ENCODE measurements around the gene HMX1. TPM values are rescaled to one million over a fixed set of nuclear protein-coding genes. Genes with fewer than 3 reads are reported as not detected.

HMX1 gene
- total and polyA plus RNA-seq, 2 experiments from 2014 or later, result 0.69 TPM; not detected in 1

- Histone ChIP-seq H3K36me3 (ENCODE audit: insufficient read depth) (no peaks in the 10 kb centered on the region), H3K27me3 (ENCODE audit: insufficient read depth) (no peaks in the 10 kb centered on the region), H3K79me2 (replicated peaks; ENCODE audit: insufficient read depth) (no peaks in the 10 kb centered on the region), H3F3A (replicated peaks; ENCODE audit: low read depth) (no peaks in the 10 kb centered on the region), H3K27ac (ENCODE audit: low read depth) (no peak overlapping the region), H3K4me3 (no peak overlapping the region), H4K20me1 (replicated peaks; ENCODE audit: insufficient read depth) (no peaks in the 10 kb centered on the region), H3K4me1 (ENCODE audit: insufficient read depth) (no peaks in the 10 kb centered on the region), H2AFZ (no peak overlapping the region), H3K4me2 (no peak overlapping the region), H3K9me2 (ENCODE audit: insufficient read depth) (no peaks in the 10 kb centered on the region)
- ATAC-seq, result no peak
- Mint-ChIP-seq H3K27ac (no peak overlapping the region), H3K4me1 (no peaks in the 10 kb centered on the region), H3K4me3 (no peak overlapping the region), H3K9me3 (peaks cover 8% of the 10 kb centered on the region; the same call in 2 of the 3 replicates), H3K36me3 (ENCODE audit: low read depth) (no peaks in the 10 kb centered on the region), H3K27me3 (ENCODE audit: insufficient read depth, low read depth, poor library complexity) (peaks cover 13% of the 10 kb centered on the region)
- TF ChIP-seq EZH2 (IDR thresholded peaks at IDR 0.05; ENCODE audit: low read depth, unreplicated experiment), result no peak
- no peak for TF ChIP-seq EZH2phosphoT487 (IDR thresholded peaks at IDR 0.05; ENCODE audit: unreplicated experiment)
- no peak for TF ChIP-seq STAT1 (IDR thresholded peaks at IDR 0.05; ENCODE audit: unreplicated experiment)
- TF ChIP-seq CREB1 (CRISPR knock-in tag; IDR thresholded peaks at IDR 0.05; ENCODE audit: low read depth), result no peak
- TF ChIP-seq POLR2AphosphoS5 (IDR thresholded peaks at IDR 0.05; ENCODE audit: low read depth), result no peak
- no peak for TF ChIP-seq ZNF462 (CRISPR knock-in tag; IDR thresholded peaks at IDR 0.05)
- no peak for TF ChIP-seq JUNB (IDR thresholded peaks at IDR 0.05; ENCODE audit: unreplicated experiment)
- TF ChIP-seq ETS1 (IDR thresholded peaks at IDR 0.05), result no peak
- TF ChIP-seq NANOG (IDR thresholded peaks at IDR 0.05; ENCODE audit: borderline replicate concordance), result no peak
- no peak for TF ChIP-seq CTCF (conservative IDR thresholded peaks at IDR 0.05; ENCODE audit: low read depth in 2 of 2)
- TF ChIP-seq, protein P1, sequence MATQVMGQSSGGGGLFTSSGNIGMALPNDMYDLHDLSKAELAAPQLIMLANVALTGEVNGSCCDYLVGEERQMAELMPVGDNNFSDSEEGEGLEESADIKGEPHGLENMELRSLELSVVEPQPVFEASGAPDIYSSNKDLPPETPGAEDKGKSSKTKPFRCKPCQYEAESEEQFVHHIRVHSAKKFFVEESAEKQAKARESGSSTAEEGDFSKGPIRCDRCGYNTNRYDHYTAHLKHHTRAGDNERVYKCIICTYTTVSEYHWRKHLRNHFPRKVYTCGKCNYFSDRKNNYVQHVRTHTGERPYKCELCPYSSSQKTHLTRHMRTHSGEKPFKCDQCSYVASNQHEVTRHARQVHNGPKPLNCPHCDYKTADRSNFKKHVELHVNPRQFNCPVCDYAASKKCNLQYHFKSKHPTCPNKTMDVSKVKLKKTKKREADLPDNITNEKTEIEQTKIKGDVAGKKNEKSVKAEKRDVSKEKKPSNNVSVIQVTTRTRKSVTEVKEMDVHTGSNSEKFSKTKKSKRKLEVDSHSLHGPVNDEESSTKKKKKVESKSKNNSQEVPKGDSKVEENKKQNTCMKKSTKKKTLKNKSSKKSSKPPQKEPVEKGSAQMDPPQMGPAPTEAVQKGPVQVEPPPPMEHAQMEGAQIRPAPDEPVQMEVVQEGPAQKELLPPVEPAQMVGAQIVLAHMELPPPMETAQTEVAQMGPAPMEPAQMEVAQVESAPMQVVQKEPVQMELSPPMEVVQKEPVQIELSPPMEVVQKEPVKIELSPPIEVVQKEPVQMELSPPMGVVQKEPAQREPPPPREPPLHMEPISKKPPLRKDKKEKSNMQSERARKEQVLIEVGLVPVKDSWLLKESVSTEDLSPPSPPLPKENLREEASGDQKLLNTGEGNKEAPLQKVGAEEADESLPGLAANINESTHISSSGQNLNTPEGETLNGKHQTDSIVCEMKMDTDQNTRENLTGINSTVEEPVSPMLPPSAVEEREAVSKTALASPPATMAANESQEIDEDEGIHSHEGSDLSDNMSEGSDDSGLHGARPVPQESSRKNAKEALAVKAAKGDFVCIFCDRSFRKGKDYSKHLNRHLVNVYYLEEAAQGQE (IDR thresholded peaks at IDR 0.05; ENCODE audit: unreplicated experiment), result no peak
- TF ChIP-seq ZNF114 (CRISPR knock-in tag; IDR thresholded peaks at IDR 0.05), result no peak
- TF ChIP-seq ZNF331 (CRISPR knock-in tag; IDR thresholded peaks at IDR 0.05; ENCODE audit: low read depth), result no peak
- DNase-seq (ENCODE audit: low spot score), result no peak
These were observed 48.1 kb upstream of the HMX1 start for GRCh38 chr4:8919651-8920288.
